GM18511 (cell line): ENCODE results near the gene DNM3.

Experiments
- ATAC-seq: cut with Tn5 transposase; IDR thresholded peaks from one replicate; pipeline ENCODE4 v1.9.1; 2021; ENCODE audit warnings: mild to moderate bottlenecking, moderate library complexity; ENCODE audit not compliant: unreplicated experiment

Gene DNM3

DNA sequence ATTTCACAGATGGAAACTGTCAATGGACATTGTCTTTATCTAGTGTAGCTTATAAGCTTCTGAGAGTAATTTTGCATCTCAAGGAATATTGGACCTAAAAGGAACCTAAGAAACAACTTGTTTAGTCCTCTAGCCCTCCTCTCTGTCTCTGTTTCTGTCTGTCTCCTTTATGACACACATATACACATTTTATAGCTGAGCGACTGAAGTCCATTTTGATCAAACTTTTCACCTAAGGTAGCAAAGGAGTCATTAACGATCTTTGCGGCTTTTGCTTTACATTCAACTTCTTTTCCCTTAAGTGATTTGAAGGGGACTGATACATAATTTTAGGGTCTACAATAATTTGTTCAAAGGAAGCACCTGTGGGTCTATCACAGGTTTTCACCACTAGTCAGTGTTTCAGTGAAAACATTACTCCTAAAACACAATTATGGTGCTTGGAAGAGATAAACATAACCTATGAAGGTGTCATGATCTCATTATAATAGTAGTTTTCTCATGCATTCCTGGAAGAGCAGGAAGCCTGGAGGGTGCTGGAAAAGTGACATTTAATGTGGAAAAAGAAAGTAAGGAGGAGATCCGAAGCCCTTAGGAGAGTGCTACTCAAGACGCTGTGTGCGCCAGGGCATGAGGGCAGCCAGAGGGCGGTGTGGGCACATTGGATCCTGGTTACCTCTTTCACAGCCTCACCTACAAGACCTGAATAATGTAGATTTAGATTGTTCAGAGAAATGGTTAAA lies 248.6 kb downstream of the DNM3 start:
- peak; percentile 66 for ATAC-seq

DNA sequence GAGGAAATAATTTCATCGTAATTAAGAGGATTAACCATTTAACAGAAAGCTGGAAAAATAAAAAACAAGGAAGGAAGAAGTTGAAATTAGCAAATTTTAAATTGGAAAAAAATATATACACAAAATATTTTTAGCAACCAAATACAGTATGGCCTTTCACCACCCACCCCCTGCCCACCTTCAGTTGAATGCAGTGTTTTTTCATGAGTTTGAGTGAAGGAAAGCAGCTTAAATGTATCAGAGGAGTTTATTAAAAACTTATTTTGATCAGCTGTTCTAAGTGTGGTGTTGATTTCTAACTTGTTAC lies 249.2 kb downstream of the DNM3 start:
- no peak for ATAC-seq

GRCh38 chr1:172095846-172096245 lies 254.5 kb downstream of the DNM3 start:
- ATAC-seq, result no peak

DNA sequence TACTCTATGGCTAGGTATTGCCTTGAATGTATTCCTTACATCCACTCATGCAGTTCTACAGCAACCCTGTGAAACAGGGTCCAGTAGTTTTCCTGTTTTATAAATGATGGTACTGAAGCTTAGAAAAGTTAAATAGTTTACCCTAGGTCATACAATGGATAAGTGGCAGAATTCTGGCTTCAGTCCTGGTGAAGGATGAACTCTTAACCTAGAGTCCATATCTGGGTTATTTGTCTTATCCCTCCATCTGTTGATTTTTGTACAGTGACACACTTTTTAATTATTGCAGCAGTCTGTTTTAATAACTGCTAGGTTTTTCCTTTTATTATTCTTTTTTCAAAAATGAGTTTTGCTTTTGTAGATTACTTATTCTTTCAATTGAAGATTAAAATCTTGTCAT lies 263.9 kb downstream of the DNM3 start:
- no peak for ATAC-seq

- no peak for ATAC-seq
These were observed 266.1 kb downstream of the DNM3 start for GRCh38 chr1:172107316-172107975.

DNA sequence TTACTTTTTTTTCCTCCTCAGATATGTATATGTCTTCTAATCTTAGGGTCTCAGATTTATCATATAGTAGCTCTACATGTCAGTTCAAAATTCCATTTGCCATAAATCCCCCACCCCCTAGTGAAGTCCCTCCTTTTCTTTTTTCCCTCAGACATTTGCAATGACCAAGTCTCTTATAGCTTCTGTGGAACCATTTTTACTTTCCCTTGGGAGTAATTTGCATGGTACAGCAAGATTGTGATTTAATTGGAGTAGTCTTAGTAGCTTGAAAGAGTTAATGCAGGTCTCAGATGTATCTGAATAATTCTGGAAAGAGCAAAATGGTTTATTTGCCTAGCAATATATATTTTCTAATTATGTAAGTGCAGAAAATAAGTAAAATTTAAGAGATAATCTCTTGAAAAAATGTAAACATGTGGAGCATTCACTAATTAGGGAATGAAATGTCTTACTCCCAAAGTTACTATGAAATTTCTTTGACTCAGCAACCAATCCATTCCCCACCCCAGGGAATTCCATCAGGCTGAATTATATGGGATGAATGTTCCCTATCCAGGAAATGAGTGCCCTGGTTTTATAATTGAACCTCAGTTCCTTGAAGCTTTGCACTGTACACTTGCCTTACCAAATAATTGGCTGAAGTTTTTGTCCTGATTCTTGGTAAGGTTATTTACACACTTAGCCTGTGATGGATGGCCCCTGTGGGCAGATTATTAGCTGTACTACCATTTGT lies 267.0 kb downstream of the DNM3 start:
- ATAC-seq, result no peak

DNA sequence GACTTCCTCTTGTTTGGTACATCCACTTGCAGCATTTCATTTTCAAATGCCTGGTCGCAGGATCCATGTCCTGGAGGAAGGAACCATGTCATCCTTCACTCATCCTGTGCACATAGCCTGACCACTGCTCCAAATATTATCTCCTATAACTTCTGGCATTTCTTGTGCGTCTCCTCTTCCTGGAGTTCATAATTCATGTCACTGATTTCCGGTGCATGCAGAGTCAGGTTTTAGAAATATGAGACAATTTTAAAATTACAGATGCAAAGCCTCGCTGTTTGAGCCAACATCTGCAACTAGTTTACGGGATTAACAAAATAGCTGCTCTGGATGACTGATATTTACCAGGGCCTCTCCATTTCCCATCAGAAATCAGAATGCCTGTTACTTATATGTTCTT lies 268.1 kb downstream of the DNM3 start:
- ATAC-seq, result no peak

GRCh38 chr1:172112576-172112975 lies 271.3 kb downstream of the DNM3 start:
- no peak for ATAC-seq

GRCh38 chr1:172117800-172118199 lies 276.5 kb downstream of the DNM3 start:
- peak; percentile 68 for ATAC-seq

DNA sequence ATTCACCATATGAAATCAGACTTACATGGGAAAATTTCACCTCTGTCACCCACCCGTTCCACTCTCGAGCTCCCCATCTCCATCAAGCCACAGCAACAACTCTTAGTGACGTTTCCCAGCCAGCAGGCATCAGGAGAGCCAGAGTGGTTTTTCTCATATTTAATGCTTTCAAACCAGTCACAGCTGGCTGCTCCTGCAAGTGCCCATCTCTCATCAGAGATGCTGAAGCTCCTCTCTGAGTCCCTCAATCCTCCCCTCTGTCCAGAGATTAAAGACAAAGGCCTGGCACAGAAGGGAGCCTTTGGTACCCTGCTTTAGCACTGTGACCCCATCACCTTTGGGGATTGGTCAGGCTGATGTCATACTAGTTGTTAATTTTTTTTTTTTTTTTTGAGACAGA lies 277.3 kb downstream of the DNM3 start:
- no peak for ATAC-seq

DNA sequence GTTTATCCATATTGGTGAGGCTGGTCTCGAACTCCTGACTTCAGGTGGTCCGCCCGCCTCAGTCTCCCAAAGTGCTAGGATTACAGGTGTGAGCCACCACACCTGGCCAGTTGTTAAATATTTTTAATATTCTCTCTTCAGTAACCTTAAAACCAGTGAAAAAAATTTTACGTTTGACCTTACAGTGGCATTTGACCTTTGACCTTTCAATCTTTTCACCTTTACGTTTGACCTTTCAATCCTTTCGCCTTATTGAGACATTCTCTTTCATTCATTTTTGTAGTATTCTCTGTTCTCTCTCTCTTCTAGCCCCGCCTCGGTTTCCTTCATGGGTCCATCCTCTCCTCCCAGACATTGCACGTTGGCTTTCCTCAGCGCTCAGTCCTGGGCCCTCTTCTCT lies 277.9 kb downstream of the DNM3 start:
- no peak for ATAC-seq

DNA sequence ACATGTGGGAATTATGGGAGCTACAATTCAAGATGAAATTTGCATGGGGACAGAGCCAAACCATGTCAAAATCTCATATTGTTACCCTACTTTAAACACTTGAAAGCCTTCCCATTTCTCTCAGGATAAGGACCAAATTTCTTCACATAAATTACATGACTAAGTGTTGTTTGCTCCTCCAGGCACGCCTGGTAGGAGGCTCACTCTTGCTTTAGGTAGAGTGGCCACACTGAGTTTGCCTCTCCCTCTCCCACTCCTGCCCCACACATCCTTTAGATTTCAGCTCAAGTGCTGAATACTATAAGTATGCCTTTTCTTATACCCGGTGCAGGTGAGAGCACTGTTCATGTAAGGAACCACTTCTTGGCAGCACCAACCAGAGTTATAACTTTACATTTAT lies 279.1 kb downstream of the DNM3 start:
- ATAC-seq, result no peak

DNA sequence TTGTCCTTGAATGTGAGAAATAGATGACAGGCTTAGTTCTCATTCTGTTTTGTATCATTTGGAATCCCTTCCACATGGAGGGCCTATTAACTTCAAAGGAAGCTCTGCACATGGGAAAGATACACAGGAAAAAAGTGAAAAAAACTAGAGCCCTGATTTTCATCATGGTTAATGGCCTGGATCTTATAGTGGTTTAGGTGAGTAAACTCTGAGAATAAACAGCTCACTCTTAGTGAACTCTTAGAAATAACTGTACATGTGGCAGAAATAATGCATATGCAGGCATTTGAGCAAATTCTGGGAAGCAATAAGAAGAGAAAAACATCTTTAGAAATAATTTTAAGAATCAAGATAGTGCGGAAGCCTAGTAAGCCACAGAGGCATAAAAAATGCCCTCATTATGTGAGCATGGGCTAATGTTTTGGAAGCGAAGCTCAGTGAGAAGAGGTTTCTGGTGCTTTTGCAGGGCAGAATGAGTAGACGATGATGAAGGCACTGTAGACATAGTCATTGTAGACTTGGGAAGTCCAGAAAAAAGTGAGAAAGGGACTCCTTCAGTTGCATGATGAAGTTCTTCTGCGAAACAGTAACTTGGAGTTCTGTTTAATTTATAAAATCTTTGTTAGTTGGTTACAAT lies 279.9 kb downstream of the DNM3 start:
- no peak for ATAC-seq

- no peak for ATAC-seq
These were observed 281.1 kb downstream of the DNM3 start for GRCh38 chr1:172122381-172122780.

DNA sequence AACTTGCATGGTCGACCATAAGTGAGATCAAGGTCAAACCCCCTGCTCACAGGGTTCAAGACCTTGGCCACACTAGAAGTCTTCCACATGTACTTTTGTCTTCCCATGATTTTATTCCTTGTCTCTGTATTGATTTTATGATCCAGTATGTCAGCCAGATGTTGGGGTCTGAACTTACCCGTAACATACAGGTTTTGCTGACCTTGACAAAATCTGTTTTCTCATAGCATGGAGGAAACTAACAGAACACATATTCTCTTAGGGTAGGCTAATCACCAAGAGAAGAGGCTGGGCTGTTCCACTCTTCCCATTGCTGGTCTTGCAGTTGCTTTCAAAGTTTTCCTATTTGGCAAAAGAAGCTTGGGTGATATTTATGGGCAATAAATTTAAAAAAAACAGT lies 284.0 kb downstream of the DNM3 start:
- ATAC-seq, result no peak

- no peak for ATAC-seq
These were observed 284.6 kb downstream of the DNM3 start for GRCh38 chr1:172125812-172126430.

GRCh38 chr1:172132836-172133235 lies 291.5 kb downstream of the DNM3 start:
- ATAC-seq, result no peak

- no peak for ATAC-seq
These were observed 292.9 kb downstream of the DNM3 start for GRCh38 chr1:172134087-172134731.

- ATAC-seq, result no peak
These were observed 293.9 kb downstream of the DNM3 start for GRCh38 chr1:172135076-172135672.

DNA sequence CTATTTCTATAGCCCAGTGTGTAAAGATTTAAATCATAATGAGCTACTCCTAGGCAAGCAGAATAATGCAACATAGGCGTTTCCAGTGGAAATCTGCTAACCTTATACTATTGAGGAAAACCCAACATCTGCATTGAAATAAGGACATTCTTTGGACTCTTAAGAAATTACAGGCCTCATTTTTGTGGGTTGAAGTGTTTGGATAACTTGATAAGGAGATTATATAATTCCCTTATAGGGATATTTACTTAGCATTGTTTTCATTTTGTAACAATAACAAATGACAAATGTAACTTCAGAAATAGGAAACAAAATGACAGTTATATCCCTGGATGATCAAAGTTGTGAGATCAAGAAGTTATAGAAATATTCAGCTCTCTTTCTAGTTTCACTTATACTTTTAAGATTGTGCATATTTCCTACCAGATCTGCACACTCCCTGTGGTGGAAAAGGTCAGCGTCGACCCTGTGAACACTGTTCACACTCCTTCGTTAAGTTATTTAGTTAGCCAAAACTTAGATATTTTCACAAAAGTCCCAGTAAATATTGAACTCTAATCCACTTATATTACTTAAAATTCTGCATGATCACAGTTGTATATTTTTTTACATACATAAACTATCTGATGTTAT lies 294.8 kb downstream of the DNM3 start:
- ATAC-seq, result no peak
